ENCODE data around the gene NHEJ1.

- no peak for TF ChIP-seq POLR2A (IDR thresholded peaks at IDR 0.05)
- TF ChIP-seq, protein P1, sequence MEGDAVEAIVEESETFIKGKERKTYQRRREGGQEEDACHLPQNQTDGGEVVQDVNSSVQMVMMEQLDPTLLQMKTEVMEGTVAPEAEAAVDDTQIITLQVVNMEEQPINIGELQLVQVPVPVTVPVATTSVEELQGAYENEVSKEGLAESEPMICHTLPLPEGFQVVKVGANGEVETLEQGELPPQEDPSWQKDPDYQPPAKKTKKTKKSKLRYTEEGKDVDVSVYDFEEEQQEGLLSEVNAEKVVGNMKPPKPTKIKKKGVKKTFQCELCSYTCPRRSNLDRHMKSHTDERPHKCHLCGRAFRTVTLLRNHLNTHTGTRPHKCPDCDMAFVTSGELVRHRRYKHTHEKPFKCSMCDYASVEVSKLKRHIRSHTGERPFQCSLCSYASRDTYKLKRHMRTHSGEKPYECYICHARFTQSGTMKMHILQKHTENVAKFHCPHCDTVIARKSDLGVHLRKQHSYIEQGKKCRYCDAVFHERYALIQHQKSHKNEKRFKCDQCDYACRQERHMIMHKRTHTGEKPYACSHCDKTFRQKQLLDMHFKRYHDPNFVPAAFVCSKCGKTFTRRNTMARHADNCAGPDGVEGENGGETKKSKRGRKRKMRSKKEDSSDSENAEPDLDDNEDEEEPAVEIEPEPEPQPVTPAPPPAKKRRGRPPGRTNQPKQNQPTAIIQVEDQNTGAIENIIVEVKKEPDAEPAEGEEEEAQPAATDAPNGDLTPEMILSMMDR (IDR thresholded peaks at IDR 0.05): no peak
Observed at GRCh38 chr2:219106251-219106650, 54.4 kb downstream of the NHEJ1 start.
